GM21360 (cell line): Measurements from ENCODE around the gene RXRA.

Experiments
- ATAC-seq: cut with Tn5 transposase; IDR thresholded peaks from one replicate; pipeline ENCODE4 v1.9.1; 2021; ENCODE audit warnings: mild to moderate bottlenecking, moderate library complexity; ENCODE audit not compliant: unreplicated experiment

RXRA gene

GRCh38 chr9:134322781-134323241 lies 3.4 kb upstream of the RXRA start:
- ATAC-seq = no peak

GRCh38 chr9:134323741-134324358 lies 2.4 kb upstream of the RXRA start:
- no peak for ATAC-seq

- ATAC-seq = no peak
Measured at GRCh38 chr9:134324359-134325095, 1.7 kb upstream of the RXRA start.

- no peak for ATAC-seq
Measured at GRCh38 chr9:134325096-134325812, 1.0 kb upstream of the RXRA start.

GRCh38 chr9:134326724-134327601 lies 708 bp downstream of the RXRA start:
- no peak for ATAC-seq

GRCh38 chr9:134327671-134328231 lies 1.5 kb downstream of the RXRA start:
- ATAC-seq = no peak

GRCh38 chr9:134328341-134328840 lies 2.1 kb downstream of the RXRA start:
- no peak for ATAC-seq

- ATAC-seq = no peak
Measured at GRCh38 chr9:134328841-134329575, 2.8 kb downstream of the RXRA start.

- no peak for ATAC-seq
Measured at GRCh38 chr9:134329576-134329855, 3.3 kb downstream of the RXRA start.

GRCh38 chr9:134329886-134330285 lies 3.6 kb downstream of the RXRA start:
- ATAC-seq = no peak

GRCh38 chr9:134330590-134330989 lies 4.3 kb downstream of the RXRA start:
- ATAC-seq = no peak

GRCh38 chr9:134331186-134332025 lies 5.2 kb downstream of the RXRA start:
- no peak for ATAC-seq

GRCh38 chr9:134332266-134332665 lies 6.0 kb downstream of the RXRA start:
- ATAC-seq = no peak

- ATAC-seq = no peak
Measured at GRCh38 chr9:134332841-134333233, 6.6 kb downstream of the RXRA start.

GRCh38 chr9:134333234-134333873 lies 7.1 kb downstream of the RXRA start:
- no peak for ATAC-seq

- ATAC-seq = no peak
Measured at GRCh38 chr9:134333874-134334581, 7.8 kb downstream of the RXRA start.

GRCh38 chr9:134335061-134335460 lies 8.8 kb downstream of the RXRA start:
- no peak for ATAC-seq
